Measurements from ENCODE around the gene SLC4A7.
"Not testable (repeated sequence)": the region's sequence is repeated elsewhere in the genome, so short reads cannot be mapped to it uniquely, and the experiment has no call there.

SLC4A7 gene

DNA sequence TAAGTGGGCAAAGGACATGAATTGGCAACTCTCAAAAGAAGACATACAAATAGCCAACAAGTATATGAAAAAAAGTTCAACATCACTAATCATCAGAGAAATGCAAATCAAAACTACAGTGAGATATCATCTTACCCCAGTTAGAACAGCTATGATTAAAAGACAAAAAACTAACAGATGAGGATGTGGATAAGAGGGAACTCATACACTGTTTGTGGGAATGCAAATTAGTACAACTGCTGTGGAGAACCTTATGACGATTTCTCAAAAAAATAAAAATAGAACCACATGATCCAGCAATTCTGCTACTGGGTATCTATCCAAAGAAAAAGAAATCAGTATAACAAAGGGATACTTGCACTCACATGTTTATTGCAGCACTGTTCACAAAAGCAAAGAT is 143.7 kb downstream of the SLC4A7 start:
- no peak overlapping the region for H3K4me3 ChIP-seq (ENCODE audit: low read depth, low read length)
- TF ChIP-seq, protein P1, sequence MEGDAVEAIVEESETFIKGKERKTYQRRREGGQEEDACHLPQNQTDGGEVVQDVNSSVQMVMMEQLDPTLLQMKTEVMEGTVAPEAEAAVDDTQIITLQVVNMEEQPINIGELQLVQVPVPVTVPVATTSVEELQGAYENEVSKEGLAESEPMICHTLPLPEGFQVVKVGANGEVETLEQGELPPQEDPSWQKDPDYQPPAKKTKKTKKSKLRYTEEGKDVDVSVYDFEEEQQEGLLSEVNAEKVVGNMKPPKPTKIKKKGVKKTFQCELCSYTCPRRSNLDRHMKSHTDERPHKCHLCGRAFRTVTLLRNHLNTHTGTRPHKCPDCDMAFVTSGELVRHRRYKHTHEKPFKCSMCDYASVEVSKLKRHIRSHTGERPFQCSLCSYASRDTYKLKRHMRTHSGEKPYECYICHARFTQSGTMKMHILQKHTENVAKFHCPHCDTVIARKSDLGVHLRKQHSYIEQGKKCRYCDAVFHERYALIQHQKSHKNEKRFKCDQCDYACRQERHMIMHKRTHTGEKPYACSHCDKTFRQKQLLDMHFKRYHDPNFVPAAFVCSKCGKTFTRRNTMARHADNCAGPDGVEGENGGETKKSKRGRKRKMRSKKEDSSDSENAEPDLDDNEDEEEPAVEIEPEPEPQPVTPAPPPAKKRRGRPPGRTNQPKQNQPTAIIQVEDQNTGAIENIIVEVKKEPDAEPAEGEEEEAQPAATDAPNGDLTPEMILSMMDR (IDR thresholded peaks at IDR 0.05; ENCODE audit: low read depth, low read length, missing control alignments): no peak
- DNase-seq (ENCODE audit: low read depth): no peak
- in situ Hi-C loops (cut with HindIII; ENCODE audit: low sequenced_read_pairs): no loop called here

DNA sequence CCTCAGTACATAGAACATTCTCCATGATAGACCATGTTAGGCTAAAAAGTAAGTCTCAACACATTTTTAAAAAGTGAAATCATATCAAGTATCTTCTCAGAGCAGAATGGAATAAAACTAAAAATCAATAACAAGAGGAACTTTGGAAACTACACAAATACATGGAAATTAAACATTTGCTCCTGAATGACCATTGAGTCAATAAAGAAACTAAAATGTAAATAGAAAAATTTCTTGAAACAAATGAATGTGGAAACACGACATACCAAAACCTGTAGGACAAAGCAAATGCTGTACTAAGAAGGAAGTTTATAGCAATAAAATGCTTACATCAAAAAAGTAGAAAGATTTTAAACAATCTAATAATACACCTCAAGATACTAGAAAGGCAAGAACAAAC is 148.6 kb downstream of the SLC4A7 start:
- no peak for DNase-seq (ENCODE audit: low read depth)
- no peak overlapping the region for H3K4me3 ChIP-seq (ENCODE audit: low read depth, low read length)
- TF ChIP-seq, protein P1 (IDR thresholded peaks at IDR 0.05; ENCODE audit: low read depth, low read length, missing control alignments): no peak
- in situ Hi-C loops (cut with HindIII; ENCODE audit: low sequenced_read_pairs): no loop called here

DNA sequence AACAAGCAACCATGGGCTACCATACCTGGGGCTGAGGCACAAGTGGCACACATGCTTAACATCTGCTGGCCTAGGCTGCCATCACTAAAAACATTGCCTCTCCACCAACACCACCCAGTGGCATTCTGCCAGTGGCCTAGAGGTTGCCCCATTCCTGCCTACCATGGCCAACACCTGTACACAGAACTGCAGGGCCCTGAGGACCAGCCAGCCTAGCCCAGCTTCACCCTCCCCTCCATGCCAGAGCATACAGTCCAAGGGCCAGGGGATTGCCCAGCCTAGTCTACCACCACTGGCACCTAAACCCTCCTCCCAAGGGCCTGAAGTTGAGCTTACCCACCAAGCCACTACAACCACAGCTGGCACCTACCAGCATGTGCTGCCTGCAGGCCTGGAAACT is 150.3 kb downstream of the SLC4A7 start:
- DNase-seq (ENCODE audit: low read depth): no peak
- TF ChIP-seq, protein P1 (IDR thresholded peaks at IDR 0.05; ENCODE audit: low read depth, low read length, missing control alignments): no peak
- in situ Hi-C loops (cut with HindIII; ENCODE audit: low sequenced_read_pairs): no loop called here
- no peak overlapping the region for H3K4me3 ChIP-seq (ENCODE audit: low read depth, low read length)

DNA sequence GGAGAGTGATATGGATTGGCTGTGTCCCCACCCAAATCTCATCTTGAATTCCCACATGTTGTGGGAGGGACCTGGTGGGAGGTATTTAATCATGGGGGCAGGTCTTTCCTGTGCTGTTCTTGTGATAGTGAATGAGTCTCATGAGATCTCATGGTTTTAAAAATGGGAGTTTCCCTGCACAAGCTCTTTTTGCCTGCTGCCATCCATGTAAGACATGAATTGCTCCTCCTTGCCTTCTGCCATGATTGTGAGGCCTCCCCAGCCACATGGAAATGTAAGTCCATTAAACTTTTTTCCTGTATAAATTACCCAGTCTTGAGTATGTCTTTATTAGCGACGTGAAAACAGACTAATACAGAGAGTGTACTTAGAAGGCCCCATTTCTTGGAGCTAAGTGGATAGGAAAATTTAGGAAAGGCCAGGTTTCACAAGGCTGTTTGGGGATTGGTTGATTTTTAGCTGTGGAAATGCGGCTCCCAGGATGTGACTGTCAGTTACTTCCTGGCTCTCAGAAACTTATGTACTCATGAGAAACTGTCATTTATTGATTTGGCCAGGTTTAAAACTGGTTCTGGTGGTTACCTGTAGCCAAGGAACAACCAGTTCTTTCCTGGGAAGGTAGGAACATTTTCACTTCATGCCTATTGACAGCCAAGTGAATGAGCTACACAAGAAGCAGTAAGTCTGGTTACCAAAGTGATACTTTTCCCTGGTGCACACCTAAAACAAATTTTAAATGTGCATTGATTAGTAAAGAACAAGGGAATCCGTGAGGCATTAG is 155.0 kb downstream of the SLC4A7 start:
- DNase-seq (ENCODE audit: low read depth); H3K4me3 ChIP-seq (ENCODE audit: low read depth, low read length); in situ Hi-C loops (cut with HindIII; ENCODE audit: low sequenced_read_pairs): not testable (repeated sequence)

DNA sequence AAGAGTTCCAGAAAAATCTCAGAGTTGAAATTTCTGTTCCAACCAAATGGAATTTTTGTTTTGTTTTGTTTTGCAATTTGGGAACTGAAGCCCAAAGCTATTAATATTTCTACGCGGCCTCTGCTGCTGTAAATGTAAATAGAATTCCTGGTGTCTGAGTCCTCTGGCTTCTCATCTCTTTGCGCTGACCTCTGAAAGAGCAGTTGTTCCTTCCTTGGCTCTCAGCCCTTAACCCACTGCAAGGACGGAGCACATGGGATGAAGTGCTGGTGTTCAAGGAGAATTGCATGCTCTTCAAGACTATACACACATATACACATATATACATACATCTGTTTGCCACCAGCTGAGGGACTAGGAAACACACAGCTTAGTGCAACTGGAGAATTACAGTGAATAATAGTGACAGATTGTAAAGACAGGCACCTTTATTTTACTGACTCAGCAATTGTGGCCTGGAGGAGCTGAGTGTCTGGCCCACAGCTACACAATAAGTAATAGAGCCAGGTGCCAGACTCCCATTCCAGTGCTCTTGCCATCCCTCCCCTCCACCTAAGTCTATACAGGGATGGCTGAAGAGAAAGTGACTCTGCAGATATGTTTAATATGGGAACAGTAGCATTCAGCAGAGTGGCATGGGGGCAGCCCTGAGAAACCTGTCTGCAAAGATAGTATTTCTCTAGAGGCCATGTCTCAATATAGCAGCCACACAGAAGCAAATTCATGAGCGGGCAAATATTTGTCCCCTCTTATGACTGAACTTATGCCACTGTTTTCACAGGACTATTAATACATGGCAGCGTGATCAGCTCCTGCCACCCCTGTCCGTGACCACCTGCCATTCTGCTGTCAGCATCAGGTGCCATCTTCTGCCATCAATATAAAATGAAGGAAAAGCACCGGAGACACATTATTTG is 157.3 kb downstream of the SLC4A7 start:
- TF ChIP-seq, protein P1 (IDR thresholded peaks at IDR 0.05; ENCODE audit: low read depth, low read length, missing control alignments): no peak
- peak; percentile 86 for DNase-seq (ENCODE audit: low read depth)
- no peak overlapping the region for H3K4me3 ChIP-seq (ENCODE audit: low read depth, low read length)
- in situ Hi-C loops (cut with HindIII; ENCODE audit: low sequenced_read_pairs): no loop called here

DNA sequence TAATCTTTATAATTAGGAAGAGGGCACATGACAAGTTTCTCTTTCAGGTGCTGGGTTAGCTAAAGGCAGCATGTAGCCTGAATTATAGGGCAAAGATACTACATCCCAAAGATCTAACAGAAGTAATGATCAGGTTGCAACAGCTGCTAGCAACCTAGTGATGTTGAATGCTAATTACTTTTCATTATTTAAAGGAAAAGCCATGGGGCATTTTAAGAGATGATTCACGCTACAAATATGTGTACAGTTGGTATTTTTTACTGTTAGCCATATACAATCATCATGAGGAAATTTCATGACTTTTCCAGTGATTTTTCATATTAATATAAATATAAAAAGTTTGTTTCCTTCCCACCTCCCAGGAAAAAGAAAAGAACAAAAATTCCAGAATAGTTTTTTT is 158.0 kb downstream of the SLC4A7 start:
- no peak for DNase-seq (ENCODE audit: low read depth)

More for the DNA sequence above, 158.0 kb downstream of the SLC4A7 start:
- in situ Hi-C loops (cut with HindIII; ENCODE audit: low sequenced_read_pairs): no loop called here
- TF ChIP-seq, protein P1 (IDR thresholded peaks at IDR 0.05; ENCODE audit: low read depth, low read length, missing control alignments): no peak
- no peak overlapping the region for H3K4me3 ChIP-seq (ENCODE audit: low read depth, low read length)

Measured in astrocyte of the cerebellum (primary cell).